Tongue (tissue), 2 donors: ENCODE data around the gene XBP1. TPM values are rescaled to one million over a fixed set of nuclear protein-coding genes. Genes with fewer than 3 reads are reported as not detected.

Experiments used
- small RNA-seq: library from RNA; depleted of rRNA; stranded (forward); fragments of <200 nt; gene quantifications from one replicate; pipeline ENCODE3, GENCODE V24; 2014; ENCODE audit warnings: low replicate concordance
- total RNA-seq: library from RNA; depleted of rRNA; stranded (reverse); fragments of >200 nt; gene quantifications from one replicate; pipeline ENCODE4 v1.2.3, GENCODE V29; 2014

XBP1 gene
- total RNA-seq, 1 donor from 2014 or later = 158 TPM

Small RNAs within 50 kb of the gene (small RNA-seq; reads per million reads assigned to genes)
- not detected for gene Z93930.1

Other genes with a start within 250 kb of the XBP1 start
- gene TTC28, start 120.7 kb downstream of the XBP1 start, total RNA-seq = 48.5 TPM
- gene CHEK2, start 58.7 kb downstream of the XBP1 start, total RNA-seq = 10.8 TPM
- 13.2 TPM for gene HSCB, start 58.5 kb downstream of the XBP1 start, total RNA-seq
- gene CCDC117, start 27.9 kb downstream of the XBP1 start, total RNA-seq = 29.3 TPM
- gene ZNRF3, start 83.0 kb upstream of the XBP1 start, total RNA-seq = 12.4 TPM